Measurements from ENCODE around the gene NOS1AP. TPM values are rescaled to one million over a fixed set of nuclear protein-coding genes. Genes with fewer than 3 reads are reported as not detected.

The NOS1AP gene
- total RNA-seq, 4 donors from 2014 or later, result 8.5 to 34.8 (median 14.1) TPM

- H3K4me1 ChIP-seq, result peaks cover 0 to 4% (median 2%) of the 10 kb centered on the region in 4 donors
- H3K9me3 ChIP-seq, result no peaks in the 10 kb centered on the region
- WGBS, 2 donors (ENCODE audit: low coverage in 1 of 2), result 66 to 72% methylated on average over 4 to 6 of the region's 6 CpGs
- no peaks in the 10 kb centered on the region for H3K27me3 ChIP-seq
- in situ Hi-C loops (cut with MboI; ENCODE audit: low pct_ligation_motif_present in 1 of 4, low pct_unique_long_range_greater_than_20kb in 1 of 4, low sequenced_read_pairs in 3 of 4) (no loop called here), intact Hi-C loops (cut with DNase I; ENCODE audit: low total_unique reads) (no loop called here)
- H3K4me3 ChIP-seq, result no peak overlapping the region
- TF ChIP-seq EP300 (IDR thresholded peaks at IDR 0.05; ENCODE audit: low read depth) (no peak), POLR2AphosphoS5 (IDR thresholded peaks at IDR 0.05) (no peak), CTCF (IDR thresholded peaks at IDR 0.05) (no peak), POLR2A (IDR thresholded peaks at IDR 0.05) (no peak)
- DNase-seq, result no peak
- H3K27ac ChIP-seq, result no peak overlapping the region
- no peaks in the 10 kb centered on the region for H3K36me3 ChIP-seq
These were observed 43.9 kb downstream of the NOS1AP start for GRCh38 chr1:162113419-162113818.

GRCh38 chr1:162117039-162117774 lies 47.7 kb downstream of the NOS1AP start:
- no peaks in the 10 kb centered on the region for H3K9me3 ChIP-seq
- H3K36me3 ChIP-seq, result no peaks in the 10 kb centered on the region
- in situ Hi-C loops (cut with MboI; ENCODE audit: low pct_ligation_motif_present in 1 of 4, low pct_unique_long_range_greater_than_20kb in 1 of 4, low sequenced_read_pairs in 3 of 4), result no loop called here
- intact Hi-C loops (cut with DNase I; ENCODE audit: low total_unique reads), result no loop called here
- no peak overlapping the region for H3K27ac ChIP-seq
- 50 to 83% methylated on average over 1 to 3 of the region's 3 CpGs for WGBS, 2 donors (ENCODE audit: low coverage in 1 of 2)
- no peak for TF ChIP-seq CTCF (IDR thresholded peaks at IDR 0.05)
- TF ChIP-seq POLR2AphosphoS5 (IDR thresholded peaks at IDR 0.05), result no peak
- no peak for TF ChIP-seq EP300 (IDR thresholded peaks at IDR 0.05; ENCODE audit: low read depth)
- no peak for TF ChIP-seq POLR2A (IDR thresholded peaks at IDR 0.05)
- H3K4me3 ChIP-seq, result no peak overlapping the region
- no peak for DNase-seq
- H3K27me3 ChIP-seq, result no peaks in the 10 kb centered on the region
- H3K4me1 ChIP-seq, result peaks cover 0 to 4% (median 2%) of the 10 kb centered on the region in 4 donors

- DNase-seq, result no peak
- no peak for TF ChIP-seq POLR2AphosphoS5 (IDR thresholded peaks at IDR 0.05)
- no peak for TF ChIP-seq EP300 (IDR thresholded peaks at IDR 0.05; ENCODE audit: low read depth)
- no peak for TF ChIP-seq POLR2A (IDR thresholded peaks at IDR 0.05)
- no peak for TF ChIP-seq CTCF (IDR thresholded peaks at IDR 0.05)
- Histone ChIP-seq H3K36me3 (no peaks in the 10 kb centered on the region), H3K9me3 (no peaks in the 10 kb centered on the region), H3K4me1 (no peaks in the 10 kb centered on the region), H3K27ac (no peak overlapping the region), H3K4me3 (no peak overlapping the region), H3K27me3 (no peaks in the 10 kb centered on the region)
- intact Hi-C loops (cut with DNase I; ENCODE audit: low total_unique reads) (no loop called here), in situ Hi-C loops (cut with MboI; ENCODE audit: low pct_ligation_motif_present in 1 of 4, low pct_unique_long_range_greater_than_20kb in 1 of 4, low sequenced_read_pairs in 3 of 4) (no loop called here)
- 92 to 94% methylated on average over 9 of the region's 9 CpGs for WGBS, 2 donors (ENCODE audit: low coverage in 1 of 2)
These were observed 48.6 kb downstream of the NOS1AP start for GRCh38 chr1:162118063-162118462.

- H3K27me3 ChIP-seq, result no peaks in the 10 kb centered on the region
- no peaks in the 10 kb centered on the region for H3K9me3 ChIP-seq
- no peak overlapping the region for H3K27ac ChIP-seq
- 74 to 81% methylated on average over 5 to 6 of the region's 6 CpGs for WGBS, 2 donors (ENCODE audit: low coverage in 1 of 2)
- no peak overlapping the region for H3K4me3 ChIP-seq
- intact Hi-C loops (cut with DNase I; ENCODE audit: low total_unique reads) (no loop called here), in situ Hi-C loops (cut with MboI; ENCODE audit: low pct_ligation_motif_present in 1 of 4, low pct_unique_long_range_greater_than_20kb in 1 of 4, low sequenced_read_pairs in 3 of 4) (no loop called here)
- H3K4me1 ChIP-seq, result peaks cover 6 to 22% (median 16%) of the 10 kb centered on the region in 4 donors
- TF ChIP-seq POLR2A (IDR thresholded peaks at IDR 0.05) (no peak), CTCF (IDR thresholded peaks at IDR 0.05) (no peak), EP300 (IDR thresholded peaks at IDR 0.05; ENCODE audit: low read depth) (no peak), POLR2AphosphoS5 (IDR thresholded peaks at IDR 0.05) (no peak)
- no peaks in the 10 kb centered on the region for H3K36me3 ChIP-seq
- DNase-seq, result no peak
These were observed 59.3 kb downstream of the NOS1AP start for GRCh38 chr1:162128693-162129356.

Measured in transverse colon (tissue), 4 donors.